Measurements from ENCODE around the gene MYB. TPM values are rescaled to one million over a fixed set of nuclear protein-coding genes. Genes with fewer than 3 reads are reported as not detected.

Gene MYB
- total and polyA plus RNA-seq, 2 donors (not counting 3 experiments of a cell fraction or from before 2014, with no cell fraction given) = 0.14 to 0.53 TPM

DNA sequence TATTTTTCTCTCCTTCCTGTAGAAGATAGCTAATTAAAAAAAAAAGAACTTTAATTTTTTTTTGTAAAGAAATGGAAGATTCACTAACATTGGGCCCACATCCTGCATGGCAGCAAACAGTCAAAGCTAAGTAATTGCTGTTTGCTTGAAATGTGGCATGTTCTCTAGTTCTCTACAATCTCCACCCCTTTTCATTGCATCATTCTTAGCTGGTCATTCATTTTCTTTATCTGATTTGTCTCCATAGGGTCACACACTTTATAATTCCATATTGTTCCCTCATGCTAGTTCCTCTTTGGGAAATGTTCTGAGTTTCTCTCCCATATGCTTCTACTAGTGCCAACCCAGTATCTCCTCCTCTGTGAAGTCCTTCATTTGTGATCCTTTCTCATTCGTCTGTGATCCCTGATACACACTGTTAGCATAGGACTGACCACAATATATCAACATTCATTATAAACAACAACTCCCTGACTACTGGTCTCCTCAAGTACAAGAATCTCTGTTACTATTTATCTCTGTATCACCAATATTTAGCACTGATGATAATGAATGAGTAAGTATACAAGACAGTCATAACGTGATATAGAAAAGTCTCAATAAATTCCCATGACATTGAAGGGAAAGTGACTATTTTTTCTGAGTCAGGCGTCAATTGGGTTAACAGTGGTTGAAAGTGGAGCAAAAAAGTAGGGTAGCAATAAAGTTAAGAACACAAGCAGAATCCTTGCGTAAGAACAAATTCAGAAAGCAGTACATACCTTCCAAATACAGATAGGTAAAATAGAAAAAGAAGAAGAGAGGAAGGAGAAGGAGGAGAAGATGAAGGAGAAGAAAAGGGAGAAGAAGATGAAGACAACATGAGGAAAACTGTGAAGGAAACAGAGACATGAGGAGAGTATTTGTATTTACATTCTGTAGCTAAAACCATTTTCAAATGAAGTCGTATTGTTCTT is 33.2 kb upstream of the MYB start:
- no peak for FAIRE-seq
- Histone ChIP-seq H3K79me2 (ENCODE audit: control insufficient read depth, insufficient read depth, low read length) (no peaks in the 10 kb centered on the region), H3K9ac (replicated peaks; ENCODE audit: extremely low read depth, insufficient read depth, low read length) (no peak overlapping the region), H3K9me3 (replicated peaks; ENCODE audit: control insufficient read depth, insufficient read depth, low read length) (no peaks in the 10 kb centered on the region), H3K27ac (ENCODE audit: insufficient read depth, low read depth, low read length) (no peak overlapping the region), H3K9me1 (replicated peaks; ENCODE audit: control insufficient read depth, extremely low read depth, insufficient read depth, low read length) (no peaks in the 10 kb centered on the region), H3K27me3 (ENCODE audit: control insufficient read depth in 2 of 2, insufficient read depth in 2 of 2, low read length in 2 of 2) (no peaks in the 10 kb centered on the region), H2AFZ (ENCODE audit: low read depth, low read length) (no peak overlapping the region), H4K20me1 (replicated peaks; ENCODE audit: control insufficient read depth, extremely low read depth, insufficient read depth, low read length) (no peaks in the 10 kb centered on the region), H3K4me1 (ENCODE audit: control insufficient read depth, extremely low read depth, insufficient read depth, low read length) (no peaks in the 10 kb centered on the region), H3K4me2 (ENCODE audit: insufficient read depth, low read length) (no peak overlapping the region), H3K36me3 (ENCODE audit: control insufficient read depth in 2 of 2, extremely low read depth in 1 of 2, insufficient read depth in 2 of 2, low read length in 2 of 2) (no peaks in the 10 kb centered on the region), H3K4me3 (replicated peaks in 1 of 3; ENCODE audit: insufficient read depth in 1 of 3, low read depth in 1 of 3, low read length in 3 of 3) (no peak overlapping the region)
- BruUV-seq (replicated peaks) = no TSS peak
- dilution Hi-C loops (cut with MboI; ENCODE audit: extremely low pct_ligation_motif_present, low sequenced_read_pairs) (no loop called here), intact Hi-C loops (cut with micrococcal nuclease) (no loop called here)
- CTCF ChIA-PET = interaction anchor here (1.0 to 2.2 kb wide), 5 partner anchors 9 to 264 kb away, joined by 3 to 7 read pairs (median 4); no protein-coding TSS in a partner anchor
- POLR2A ChIA-PET = no interaction called here
- TF ChIP-seq MYC (IDR thresholded peaks at IDR 0.05; ENCODE audit: low read depth, low read length) = no peak
- TF ChIP-seq MAX (IDR thresholded peaks at IDR 0.05; ENCODE audit: insufficient read depth, insufficient read length) = no peak
- no peak for TF ChIP-seq POLR2A (IDR thresholded peaks at IDR 0.05; ENCODE audit: low read depth, low read length)
- TF ChIP-seq, protein P1, sequence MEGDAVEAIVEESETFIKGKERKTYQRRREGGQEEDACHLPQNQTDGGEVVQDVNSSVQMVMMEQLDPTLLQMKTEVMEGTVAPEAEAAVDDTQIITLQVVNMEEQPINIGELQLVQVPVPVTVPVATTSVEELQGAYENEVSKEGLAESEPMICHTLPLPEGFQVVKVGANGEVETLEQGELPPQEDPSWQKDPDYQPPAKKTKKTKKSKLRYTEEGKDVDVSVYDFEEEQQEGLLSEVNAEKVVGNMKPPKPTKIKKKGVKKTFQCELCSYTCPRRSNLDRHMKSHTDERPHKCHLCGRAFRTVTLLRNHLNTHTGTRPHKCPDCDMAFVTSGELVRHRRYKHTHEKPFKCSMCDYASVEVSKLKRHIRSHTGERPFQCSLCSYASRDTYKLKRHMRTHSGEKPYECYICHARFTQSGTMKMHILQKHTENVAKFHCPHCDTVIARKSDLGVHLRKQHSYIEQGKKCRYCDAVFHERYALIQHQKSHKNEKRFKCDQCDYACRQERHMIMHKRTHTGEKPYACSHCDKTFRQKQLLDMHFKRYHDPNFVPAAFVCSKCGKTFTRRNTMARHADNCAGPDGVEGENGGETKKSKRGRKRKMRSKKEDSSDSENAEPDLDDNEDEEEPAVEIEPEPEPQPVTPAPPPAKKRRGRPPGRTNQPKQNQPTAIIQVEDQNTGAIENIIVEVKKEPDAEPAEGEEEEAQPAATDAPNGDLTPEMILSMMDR (IDR thresholded peaks at IDR 0.05; ENCODE audit: extremely low read depth in 1 of 2, insufficient read depth in 1 of 2, low read depth in 1 of 2, low read length in 2 of 2) = no peak
- DNase-seq (ENCODE audit: low read depth, low spot score) = no peak

All from endothelial cell of umbilical vein (primary cell).